ES-I3 (cell line): ENCODE results near the gene TXNRD1.

Experiments used
- H3K36me3 ChIP-seq: 2 replicates; pipeline ENCODE4 v1.6.1; 2013; ENCODE audit warnings: mild to moderate bottlenecking, low read length, control low read depth, moderate library complexity; ENCODE audit not compliant: insufficient read depth
- H3K4me1 ChIP-seq: 2 replicates; pipeline ENCODE4 v1.6.1; 2013; ENCODE audit warnings: mild to moderate bottlenecking, control low read depth, low read length; ENCODE audit not compliant: insufficient read depth
- H3K9ac ChIP-seq: 2 replicates; pipeline ENCODE4 v1.6.1; 2013; ENCODE audit warnings: low read depth, mild to moderate bottlenecking, low read length, moderate library complexity
- H3K9me3 ChIP-seq: 2 replicates; pipeline ENCODE4 v1.6.1; 2013; ENCODE audit warnings: mild to moderate bottlenecking, low read length, moderate library complexity; ENCODE audit not compliant: control insufficient read depth, insufficient read depth

Gene TXNRD1

GRCh38 chr12:104339663-104340062 is 124.1 kb downstream of the TXNRD1 start:
- Histone ChIP-seq H3K9me3 (no peaks in the 10 kb centered on the region), H3K36me3 (peaks cover 26% of the 10 kb centered on the region), H3K9ac (no peak overlapping the region), H3K4me1 (no peaks in the 10 kb centered on the region)

- H3K9me3 ChIP-seq, result no peaks in the 10 kb centered on the region
- H3K9ac ChIP-seq, result no peak overlapping the region
- H3K36me3 ChIP-seq, result peaks cover 23% of the 10 kb centered on the region
- H3K4me1 ChIP-seq, result no peaks in the 10 kb centered on the region
Observed at GRCh38 chr12:104340177-104340576, 124.6 kb downstream of the TXNRD1 start.

GRCh38 chr12:104340925-104341611 is 125.5 kb downstream of the TXNRD1 start:
- H3K4me1 ChIP-seq, result no peaks in the 10 kb centered on the region
- no peak overlapping the region for H3K9ac ChIP-seq
- H3K36me3 ChIP-seq, result peaks cover 23% of the 10 kb centered on the region
- H3K9me3 ChIP-seq, result no peaks in the 10 kb centered on the region

- no peak overlapping the region for H3K9ac ChIP-seq
- H3K4me1 ChIP-seq, result no peaks in the 10 kb centered on the region
- H3K36me3 ChIP-seq, result peaks cover 23% of the 10 kb centered on the region
- no peaks in the 10 kb centered on the region for H3K9me3 ChIP-seq
Observed at GRCh38 chr12:104342147-104342546, 126.6 kb downstream of the TXNRD1 start.

GRCh38 chr12:104342635-104343249 is 127.2 kb downstream of the TXNRD1 start:
- no peaks in the 10 kb centered on the region for H3K4me1 ChIP-seq
- H3K9ac ChIP-seq, result no peak overlapping the region
- no peaks in the 10 kb centered on the region for H3K9me3 ChIP-seq
- H3K36me3 ChIP-seq, result peaks cover 23% of the 10 kb centered on the region

GRCh38 chr12:104344682-104345081 is 129.1 kb downstream of the TXNRD1 start:
- H3K9ac ChIP-seq, result no peak overlapping the region
- H3K9me3 ChIP-seq, result no peaks in the 10 kb centered on the region
- H3K4me1 ChIP-seq, result no peaks in the 10 kb centered on the region
- peaks cover 33% of the 10 kb centered on the region for H3K36me3 ChIP-seq

- Histone ChIP-seq H3K9ac (no peak overlapping the region), H3K9me3 (no peaks in the 10 kb centered on the region), H3K36me3 (peaks cover 31% of the 10 kb centered on the region), H3K4me1 (peaks cover 3% of the 10 kb centered on the region; the same call in 1 of the 2 replicates)
Observed at GRCh38 chr12:104345234-104346066, 129.9 kb downstream of the TXNRD1 start.

GRCh38 chr12:104347374-104348075 is 131.9 kb downstream of the TXNRD1 start:
- Histone ChIP-seq H3K9me3 (no peaks in the 10 kb centered on the region; the same call in 1 of the 2 replicates), H3K9ac (no peak overlapping the region), H3K36me3 (peaks cover 21% of the 10 kb centered on the region), H3K4me1 (peaks cover 13% of the 10 kb centered on the region)

GRCh38 chr12:104348283-104348993 is 132.9 kb downstream of the TXNRD1 start:
- no peak overlapping the region; the same call in 1 of the 2 replicates for H3K9ac ChIP-seq
- peaks cover 13% of the 10 kb centered on the region for H3K4me1 ChIP-seq
- peaks cover 21% of the 10 kb centered on the region for H3K36me3 ChIP-seq
- no peaks in the 10 kb centered on the region; the same call in 1 of the 2 replicates for H3K9me3 ChIP-seq

- peaks cover 13% of the 10 kb centered on the region for H3K4me1 ChIP-seq
- H3K36me3 ChIP-seq, result peaks cover 20% of the 10 kb centered on the region
- no peak overlapping the region; the same call in 1 of the 2 replicates for H3K9ac ChIP-seq
- H3K9me3 ChIP-seq, result no peaks in the 10 kb centered on the region; the same call in 1 of the 2 replicates
Observed at GRCh38 chr12:104348994-104349494, 133.5 kb downstream of the TXNRD1 start.

GRCh38 chr12:104350211-104351056 is 134.9 kb downstream of the TXNRD1 start:
- H3K9ac ChIP-seq, result no peak overlapping the region
- H3K36me3 ChIP-seq, result peaks cover 19% of the 10 kb centered on the region
- no peaks in the 10 kb centered on the region; the same call in 1 of the 2 replicates for H3K9me3 ChIP-seq
- H3K4me1 ChIP-seq, result peaks cover 13% of the 10 kb centered on the region

GRCh38 chr12:104351057-104351983 is 135.7 kb downstream of the TXNRD1 start:
- H3K36me3 ChIP-seq, result peaks cover 19% of the 10 kb centered on the region
- peaks cover 13% of the 10 kb centered on the region for H3K4me1 ChIP-seq
- H3K9me3 ChIP-seq, result no peaks in the 10 kb centered on the region; the same call in 1 of the 2 replicates
- H3K9ac ChIP-seq, result no peak overlapping the region
